ENCODE data around the gene DR1.

The DR1 gene

GRCh38 chr1:93338387-93339146 lies 7.1 kb upstream of the DR1 start:
- Histone ChIP-seq H3K4me2 (ENCODE audit: insufficient read depth, low read length) (no peak overlapping the region), H3K79me2 (ENCODE audit: insufficient read depth, low read length) (no peaks in the 10 kb centered on the region), H2AFZ (ENCODE audit: low read depth, low read length) (no peak overlapping the region), H3K4me3 (ENCODE audit: low read depth in 1 of 2, low read length in 2 of 2) (no peak overlapping the region), H3K27ac (ENCODE audit: low read length) (no peak overlapping the region), H3K9ac (ENCODE audit: low read depth, low read length) (no peak overlapping the region), H3K4me1 (ENCODE audit: insufficient read depth, low read length) (peaks cover 40% of the 10 kb centered on the region), H3K27me3 (ENCODE audit: insufficient read depth, low read length, poor library complexity) (no peaks in the 10 kb centered on the region), H4K20me1 (ENCODE audit: insufficient read depth, low read length) (no peaks in the 10 kb centered on the region), H3K9me3 (ENCODE audit: insufficient read depth, low read length, severe bottlenecking) (no peaks in the 10 kb centered on the region), H3K36me3 (ENCODE audit: insufficient read depth, low read length) (no peaks in the 10 kb centered on the region)
- no peak for ATAC-seq (ENCODE audit: insufficient read depth, low read depth)
- TF ChIP-seq CTCF (IDR thresholded peaks at IDR 0.05; ENCODE audit: borderline replicate concordance, extremely low read depth, low read length, poor library complexity, severe bottlenecking), result no peak
- no peak for TF ChIP-seq EZH2 (IDR thresholded peaks at IDR 0.05; ENCODE audit: borderline replicate concordance, low read depth, low read length, severe bottlenecking)
- no peak for DNase-seq

GRCh38 chr1:93339171-93339697 lies 6.5 kb upstream of the DR1 start:
- Histone ChIP-seq H3K9ac (ENCODE audit: low read depth, low read length) (no peak overlapping the region), H3K36me3 (ENCODE audit: insufficient read depth, low read length) (no peaks in the 10 kb centered on the region), H3K4me3 (ENCODE audit: low read depth in 1 of 2, low read length in 2 of 2) (no peak overlapping the region), H3K27me3 (ENCODE audit: insufficient read depth, low read length, poor library complexity) (no peaks in the 10 kb centered on the region), H3K9me3 (ENCODE audit: insufficient read depth, low read length, severe bottlenecking) (no peaks in the 10 kb centered on the region), H4K20me1 (ENCODE audit: insufficient read depth, low read length) (no peaks in the 10 kb centered on the region), H3K79me2 (ENCODE audit: insufficient read depth, low read length) (no peaks in the 10 kb centered on the region), H2AFZ (ENCODE audit: low read depth, low read length) (no peak overlapping the region), H3K4me1 (ENCODE audit: insufficient read depth, low read length) (peaks cover 42% of the 10 kb centered on the region), H3K4me2 (ENCODE audit: insufficient read depth, low read length) (no peak overlapping the region), H3K27ac (ENCODE audit: low read length) (no peak overlapping the region)
- DNase-seq (no peak), ATAC-seq (ENCODE audit: insufficient read depth, low read depth) (no peak)
- TF ChIP-seq EZH2 (IDR thresholded peaks at IDR 0.05; ENCODE audit: borderline replicate concordance, low read depth, low read length, severe bottlenecking), result no peak
- TF ChIP-seq CTCF (IDR thresholded peaks at IDR 0.05; ENCODE audit: borderline replicate concordance, extremely low read depth, low read length, poor library complexity, severe bottlenecking), result no peak

- no peak for TF ChIP-seq CTCF (IDR thresholded peaks at IDR 0.05; ENCODE audit: borderline replicate concordance, extremely low read depth, low read length, poor library complexity, severe bottlenecking)
- no peak for TF ChIP-seq EZH2 (IDR thresholded peaks at IDR 0.05; ENCODE audit: borderline replicate concordance, low read depth, low read length, severe bottlenecking)
- Histone ChIP-seq H2AFZ (ENCODE audit: low read depth, low read length) (no peak overlapping the region), H3K9me3 (ENCODE audit: insufficient read depth, low read length, severe bottlenecking) (no peaks in the 10 kb centered on the region), H3K79me2 (ENCODE audit: insufficient read depth, low read length) (peaks cover 4% of the 10 kb centered on the region), H4K20me1 (ENCODE audit: insufficient read depth, low read length) (no peaks in the 10 kb centered on the region), H3K4me3 (ENCODE audit: low read depth in 1 of 2, low read length in 2 of 2) (no peak overlapping the region), H3K27me3 (ENCODE audit: insufficient read depth, low read length, poor library complexity) (no peaks in the 10 kb centered on the region), H3K9ac (ENCODE audit: low read depth, low read length) (no peak overlapping the region), H3K4me1 (ENCODE audit: insufficient read depth, low read length) (peaks cover 50% of the 10 kb centered on the region), H3K4me2 (ENCODE audit: insufficient read depth, low read length) (no peak overlapping the region), H3K27ac (ENCODE audit: low read length) (no peak overlapping the region), H3K36me3 (ENCODE audit: insufficient read depth, low read length) (no peaks in the 10 kb centered on the region)
- no peak for DNase-seq
- no peak for ATAC-seq (ENCODE audit: insufficient read depth, low read depth)
Measured at GRCh38 chr1:93340090-93340489, 5.6 kb upstream of the DR1 start.
